Astrocyte (in vitro differentiated cells and primary cell): Measurements from ENCODE around the gene RPLP2.

Experiments
- CTCF ChIP-seq: IDR thresholded peaks from 2 replicates; pipeline ENCODE4 v1.5.1; 2011; ENCODE audit warnings: low read depth, mild to moderate bottlenecking, inconsistent platforms, low read length, moderate library complexity; ENCODE audit not compliant: insufficient read depth
- EZH2 ChIP-seq: IDR thresholded peaks from 2 replicates; pipeline ENCODE4 v1.6.1; 2012; ENCODE audit warnings: mild to moderate bottlenecking, low read length, inconsistent platforms; ENCODE audit not compliant: insufficient read depth

- TF ChIP-seq CTCF (no peak), EZH2 (no peak)
These were observed 23.5 kb downstream of the RPLP2 start for GRCh38 chr11:833114-833791.
